ENCODE measurements around the gene PICALM. TPM values are rescaled to one million over a fixed set of nuclear protein-coding genes. Genes with fewer than 3 reads are reported as not detected.
A peak's percentile ranks its signal among the peaks of the same experiment; 100 is the strongest.

Gene PICALM
- total RNA-seq, 1 donor from 2014 or later = 137 TPM

GRCh38 chr11:86064220-86064803, 4.6 kb downstream of the PICALM start:
- DNase-seq (ENCODE audit: extremely low spot score, unreplicated experiment) = no peak
- Mint-ChIP-seq H3K9me3 (peaks cover 5% of the 10 kb centered on the region), H3K27ac (no peak overlapping the region), H3K36me3 (peaks cover 5% of the 10 kb centered on the region), H3K4me1 (ENCODE audit: unreplicated experiment) (peaks cover 26% of the 10 kb centered on the region), H3K4me3 (peak overlapping the region; percentile 31), H3K27me3 (no peaks in the 10 kb centered on the region)
- no peak for TF ChIP-seq CTCF (conservative IDR thresholded peaks at IDR 0.05)

- no peaks in the 10 kb centered on the region for H3K27me3 Mint-ChIP-seq
- no peak for DNase-seq (ENCODE audit: extremely low spot score, unreplicated experiment)
- H3K4me3 Mint-ChIP-seq = peak overlapping the region; percentile 31
- no peak for TF ChIP-seq CTCF (conservative IDR thresholded peaks at IDR 0.05)
- H3K9me3 Mint-ChIP-seq = peaks cover 5% of the 10 kb centered on the region
- peaks cover 26% of the 10 kb centered on the region for H3K4me1 Mint-ChIP-seq (ENCODE audit: unreplicated experiment)
- peaks cover 5% of the 10 kb centered on the region for H3K36me3 Mint-ChIP-seq
- H3K27ac Mint-ChIP-seq = no peak overlapping the region
These were observed 5.3 kb downstream of the PICALM start for GRCh38 chr11:86063536-86063935.

- no peaks in the 10 kb centered on the region for H3K27me3 Mint-ChIP-seq
- H3K27ac Mint-ChIP-seq = no peak overlapping the region
- peaks cover 5% of the 10 kb centered on the region for H3K9me3 Mint-ChIP-seq
- peaks cover 26% of the 10 kb centered on the region for H3K4me1 Mint-ChIP-seq (ENCODE audit: unreplicated experiment)
- no peak for TF ChIP-seq CTCF (conservative IDR thresholded peaks at IDR 0.05)
- peak overlapping the region; percentile 20 for H3K4me3 Mint-ChIP-seq
- peaks cover 5% of the 10 kb centered on the region for H3K36me3 Mint-ChIP-seq
- DNase-seq (ENCODE audit: extremely low spot score, unreplicated experiment) = no peak
These were observed 6.2 kb downstream of the PICALM start for GRCh38 chr11:86062719-86063118.

GRCh38 chr11:86061483-86062205, 7.2 kb downstream of the PICALM start:
- no peak for TF ChIP-seq CTCF (conservative IDR thresholded peaks at IDR 0.05)
- Mint-ChIP-seq H3K36me3 (peaks cover 12% of the 10 kb centered on the region), H3K27me3 (no peaks in the 10 kb centered on the region), H3K9me3 (peaks cover 5% of the 10 kb centered on the region), H3K4me1 (ENCODE audit: unreplicated experiment) (peaks cover 26% of the 10 kb centered on the region), H3K27ac (peak overlapping the region; percentile 3), H3K4me3 (peak overlapping the region; percentile 3)
- DNase-seq (ENCODE audit: extremely low spot score, unreplicated experiment) = no peak

GRCh38 chr11:86060544-86060943, 8.3 kb downstream of the PICALM start:
- Mint-ChIP-seq H3K4me3 (no peak overlapping the region), H3K4me1 (ENCODE audit: unreplicated experiment) (peaks cover 17% of the 10 kb centered on the region), H3K36me3 (peaks cover 13% of the 10 kb centered on the region), H3K27ac (no peak overlapping the region), H3K27me3 (no peaks in the 10 kb centered on the region), H3K9me3 (peaks cover 5% of the 10 kb centered on the region)
- DNase-seq (ENCODE audit: extremely low spot score, unreplicated experiment) = no peak
- TF ChIP-seq CTCF (conservative IDR thresholded peaks at IDR 0.05) = no peak

Data from type B pancreatic cell (in vitro differentiated cells).